ENCODE data around the gene TRIM52.

The TRIM52 gene

DNA sequence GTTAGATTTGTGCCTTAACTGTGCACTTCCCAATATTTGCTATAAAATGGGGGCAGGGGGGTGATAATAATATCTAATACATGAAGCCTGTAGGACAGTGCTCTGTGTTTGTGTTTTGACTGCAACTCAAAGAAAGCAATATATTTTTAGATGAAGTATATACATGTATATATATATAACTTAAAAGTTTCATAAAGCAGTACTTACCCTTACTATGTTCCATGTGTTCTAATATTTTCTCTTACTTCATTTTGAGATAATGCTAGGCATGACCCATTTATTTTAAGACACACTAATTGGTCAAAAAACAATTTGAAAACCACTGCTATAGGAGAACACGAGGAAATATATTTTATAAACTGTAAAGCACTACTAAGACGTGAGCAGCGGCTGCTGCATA is 2.4 kb downstream of the TRIM52 start:
- DNase-seq (ENCODE audit: low spot score), result no peak

DNA sequence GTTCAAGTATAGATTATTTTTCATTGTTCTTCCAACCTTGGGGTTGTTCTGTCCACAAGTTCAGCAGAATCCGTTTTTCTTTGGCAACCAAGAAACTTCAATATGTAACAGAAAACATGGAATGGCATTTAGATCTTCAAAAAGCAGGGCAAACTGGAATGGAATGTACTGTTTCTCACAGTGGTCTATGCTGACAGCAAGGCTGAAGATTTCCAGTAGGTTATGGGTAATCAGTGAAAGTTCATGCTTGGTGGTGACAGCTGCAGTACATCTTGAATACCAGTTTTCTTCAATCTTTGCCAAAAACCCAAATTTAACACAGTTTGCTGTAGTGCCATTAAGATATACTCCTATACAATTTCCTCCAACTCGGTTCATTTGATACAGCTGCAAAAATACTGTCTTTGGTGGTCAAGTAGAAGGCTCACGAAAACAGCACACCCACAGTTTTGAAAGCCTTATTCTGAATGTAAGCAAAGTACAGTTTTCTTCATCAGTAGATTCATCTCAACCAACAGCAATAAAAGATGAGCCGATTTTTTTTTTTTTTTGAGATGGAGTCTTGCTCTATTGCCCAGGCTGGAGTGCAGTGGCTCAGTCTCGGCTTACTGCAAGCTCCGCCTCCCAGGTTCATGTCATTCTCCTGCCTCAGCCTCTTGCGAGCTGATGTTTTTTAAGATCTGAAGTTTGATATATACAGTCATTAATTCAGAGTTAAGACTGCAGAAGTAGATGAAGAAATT is 4.9 kb downstream of the TRIM52 start:
- DNase-seq (ENCODE audit: low spot score), result no peak

DNA sequence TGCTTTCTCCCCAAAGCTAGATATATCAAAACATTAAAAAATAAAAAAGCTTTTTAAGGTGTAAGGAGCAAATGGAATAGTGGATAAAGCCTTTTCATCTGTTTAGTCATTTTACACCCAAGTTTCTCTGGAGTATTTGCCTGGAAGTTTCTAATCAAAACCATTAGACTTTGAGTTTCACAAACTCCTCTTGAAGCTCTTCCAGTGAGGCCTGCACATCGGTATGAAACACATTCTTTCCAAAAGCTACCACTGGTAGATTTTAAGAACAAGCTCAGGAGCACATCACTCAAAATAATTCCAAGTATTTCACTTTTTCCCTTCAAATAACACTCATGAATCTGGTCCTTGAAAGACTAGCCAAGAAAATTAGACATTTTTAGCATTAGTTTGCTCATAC is 5.7 kb downstream of the TRIM52 start:
- DNase-seq (ENCODE audit: low spot score), result no peak

DNA sequence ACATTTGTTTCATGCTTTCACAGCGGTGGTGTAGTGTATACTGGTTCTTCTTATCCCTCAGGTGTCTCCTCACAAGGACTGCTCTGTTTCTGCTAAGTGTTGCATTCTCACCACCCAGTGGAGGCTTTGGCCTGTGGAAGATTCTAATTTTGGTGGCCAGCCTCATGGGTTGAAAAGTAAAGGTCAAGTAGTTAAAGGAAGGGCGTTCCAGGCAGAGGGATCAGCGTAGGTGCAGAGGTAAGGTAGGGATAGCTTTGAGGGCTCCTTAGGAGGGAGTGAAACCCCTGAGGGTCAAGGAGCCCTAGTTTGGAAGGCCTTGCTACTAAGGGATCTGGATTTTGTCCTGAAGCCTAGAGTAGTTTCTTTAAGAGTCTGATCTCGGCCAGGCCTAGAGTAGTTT is 12.7 kb downstream of the TRIM52 start:
- DNase-seq (ENCODE audit: low spot score), result no peak

DNA sequence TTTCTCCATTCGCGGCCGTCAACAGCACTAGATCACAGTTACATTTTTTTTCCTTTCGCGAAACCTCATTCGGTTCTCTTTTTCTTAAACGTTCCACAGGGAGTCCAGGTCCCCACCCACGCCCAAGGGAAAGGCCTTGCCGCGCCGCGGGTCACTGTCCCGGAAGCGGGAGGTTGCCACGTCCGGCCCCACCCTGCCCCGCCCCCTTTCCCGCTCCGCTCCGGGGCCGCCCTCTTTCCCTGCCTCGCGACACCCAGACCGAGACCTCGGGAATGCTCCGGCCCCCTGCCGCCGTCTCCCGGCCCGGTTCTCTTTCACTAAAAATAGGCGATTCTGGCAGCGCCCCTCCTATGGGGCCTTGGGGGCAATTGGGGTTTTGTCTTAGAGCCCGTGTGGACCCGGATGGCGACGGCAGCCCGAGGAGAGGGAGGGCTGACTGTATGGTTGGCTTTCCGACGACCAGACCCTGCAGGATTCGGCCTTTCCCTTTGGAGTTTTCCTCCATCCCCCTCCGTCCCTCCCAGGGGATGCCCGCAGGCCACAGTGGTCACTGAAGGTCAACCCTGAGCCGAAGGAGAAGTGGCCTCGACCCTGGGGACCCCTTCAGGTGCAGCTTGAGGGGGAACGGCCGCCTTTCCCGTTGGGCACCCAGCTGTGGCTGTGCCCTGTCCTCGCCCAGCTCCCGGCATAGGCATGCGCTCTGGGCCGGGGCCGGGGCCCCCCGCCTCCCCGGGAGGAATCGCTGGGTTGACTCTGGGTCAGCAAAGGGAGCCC is 14.5 kb downstream of the TRIM52 start:
- DNase-seq (ENCODE audit: low spot score), result peak; percentile 72

DNA sequence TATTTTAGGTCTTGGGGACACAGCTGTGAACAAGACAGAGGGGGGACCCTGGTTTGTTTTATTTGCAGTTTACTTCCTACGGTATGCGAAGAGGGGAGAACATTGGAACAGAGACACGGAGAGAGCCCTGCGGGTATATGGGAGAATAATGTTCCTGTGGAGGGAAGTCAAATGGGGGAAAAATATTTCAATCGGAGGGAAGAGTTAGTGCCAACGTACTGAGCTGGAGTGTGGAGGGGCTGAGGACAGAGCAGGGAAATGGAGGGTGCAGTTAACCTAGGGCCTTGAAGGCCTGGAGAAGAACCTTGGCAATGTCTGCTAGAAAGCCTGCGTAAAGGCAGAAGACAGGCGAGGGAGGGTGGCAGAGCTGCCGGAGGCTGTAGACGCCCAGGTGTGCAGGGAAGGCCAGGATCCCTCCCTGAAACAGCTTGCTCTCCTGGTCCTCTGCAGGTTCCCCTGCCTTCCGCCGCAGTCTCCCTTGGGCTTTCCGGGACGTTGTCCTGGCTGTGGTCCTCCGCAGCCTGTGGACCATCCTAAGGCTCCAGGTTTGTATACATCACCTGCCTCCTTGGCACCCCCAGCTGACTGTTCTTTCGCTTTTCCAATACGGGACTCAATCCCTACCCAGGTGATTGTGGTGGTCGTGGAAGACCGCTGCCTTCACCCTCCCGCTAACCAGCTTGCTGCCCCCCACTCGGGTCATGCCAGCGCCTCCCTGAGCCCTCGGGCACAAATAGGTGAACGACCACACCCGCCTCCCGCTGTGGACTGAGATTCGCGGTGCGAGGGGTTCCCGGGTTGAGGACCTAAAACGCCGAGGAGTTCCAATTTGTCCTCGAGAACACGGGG is 15.3 kb downstream of the TRIM52 start:
- no peak for DNase-seq (ENCODE audit: low spot score)

DNA sequence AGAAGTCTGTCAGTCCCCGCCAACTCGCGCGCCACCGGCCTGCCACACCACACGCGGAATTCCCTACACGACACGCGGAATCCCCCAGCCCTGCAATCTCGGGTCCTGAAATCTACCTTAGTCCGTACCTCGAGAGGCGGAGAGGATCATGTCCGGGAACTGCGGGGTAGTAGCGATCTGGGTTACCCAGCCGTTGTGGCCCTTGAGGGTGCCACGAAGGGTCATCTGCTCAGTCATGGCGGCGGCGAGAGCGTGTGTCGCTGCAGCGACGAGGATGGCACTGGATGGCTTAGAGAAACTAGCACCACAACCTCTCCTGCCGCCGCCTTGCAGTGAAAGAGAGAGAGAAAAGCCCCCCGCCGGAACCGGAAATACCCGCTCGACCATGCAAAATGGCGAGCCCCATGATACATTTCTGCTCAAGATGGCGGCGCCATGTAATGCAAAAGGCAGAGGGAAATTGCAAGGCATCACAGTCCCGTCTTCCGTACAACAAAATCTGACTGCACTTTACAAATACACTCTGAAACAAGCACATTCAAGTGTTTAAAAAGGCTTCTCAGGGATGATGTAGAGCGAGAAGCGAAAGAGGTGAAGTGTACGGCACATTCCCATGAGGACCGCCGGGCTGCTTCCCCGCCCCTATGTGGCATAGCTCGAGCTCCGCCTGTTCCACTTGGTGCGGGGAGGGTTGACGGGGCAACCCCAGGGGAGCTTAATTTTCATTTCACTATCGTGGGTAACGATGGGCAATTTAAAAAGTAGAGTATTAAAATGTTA is 17.2 kb downstream of the TRIM52 start, which contains the start of gene RACK1:
Gene RACK1, minus strand, starts transcription at position 343 of the 780 bp plus-strand sequence. Its CDS starts 106 bp downstream, at position 237.
- peak; percentile 86 for DNase-seq (ENCODE audit: low spot score)

DNA sequence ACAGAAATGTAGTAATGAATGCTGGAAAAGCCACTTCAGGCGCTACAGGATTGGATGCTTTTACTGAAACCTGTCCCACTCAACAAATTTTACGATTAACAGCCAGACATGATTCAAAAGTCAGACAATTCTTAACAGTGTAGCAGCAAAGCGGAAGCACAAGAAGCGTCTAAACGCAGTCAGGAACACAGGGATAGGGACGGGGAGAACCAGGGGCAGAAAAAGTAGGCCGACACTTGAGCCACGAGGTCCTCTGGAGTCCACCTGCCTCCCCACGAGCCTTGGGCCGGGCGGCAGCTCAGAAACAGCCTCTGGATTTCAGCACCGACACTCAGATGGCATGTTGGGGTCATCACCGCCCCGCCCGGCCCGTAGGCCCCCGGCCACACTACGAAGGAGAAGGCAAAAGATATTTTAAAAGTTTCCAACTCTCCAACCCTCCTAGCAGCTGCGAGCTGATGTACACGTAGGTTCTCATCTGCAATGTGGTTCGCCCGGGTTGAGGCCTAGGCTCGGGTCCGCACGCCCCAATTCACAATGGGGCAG is 17.9 kb downstream of the TRIM52 start:
- DNase-seq (ENCODE audit: low spot score), result no peak

DNA sequence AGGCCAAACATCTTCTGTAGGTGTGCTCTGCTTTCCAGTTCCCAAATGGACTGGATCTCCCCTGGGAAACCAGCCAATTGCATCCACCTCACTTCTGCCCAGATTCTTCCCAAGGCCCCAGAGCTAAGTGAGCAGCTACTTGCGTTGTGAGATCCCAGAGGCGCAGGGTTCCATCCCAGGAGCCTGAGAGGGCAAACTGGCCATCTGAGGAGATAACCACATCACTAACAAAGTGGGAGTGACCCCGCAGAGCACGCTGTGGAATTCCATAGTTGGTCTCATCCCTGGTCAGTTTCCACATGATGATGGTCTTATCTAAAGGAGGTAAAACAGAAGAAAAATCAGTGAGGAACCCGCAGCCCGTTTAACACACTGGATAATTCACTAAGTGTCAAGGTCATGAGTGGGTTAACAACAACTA is 18.9 kb downstream of the TRIM52 start:
- DNase-seq (ENCODE audit: low spot score), result no peak

DNA sequence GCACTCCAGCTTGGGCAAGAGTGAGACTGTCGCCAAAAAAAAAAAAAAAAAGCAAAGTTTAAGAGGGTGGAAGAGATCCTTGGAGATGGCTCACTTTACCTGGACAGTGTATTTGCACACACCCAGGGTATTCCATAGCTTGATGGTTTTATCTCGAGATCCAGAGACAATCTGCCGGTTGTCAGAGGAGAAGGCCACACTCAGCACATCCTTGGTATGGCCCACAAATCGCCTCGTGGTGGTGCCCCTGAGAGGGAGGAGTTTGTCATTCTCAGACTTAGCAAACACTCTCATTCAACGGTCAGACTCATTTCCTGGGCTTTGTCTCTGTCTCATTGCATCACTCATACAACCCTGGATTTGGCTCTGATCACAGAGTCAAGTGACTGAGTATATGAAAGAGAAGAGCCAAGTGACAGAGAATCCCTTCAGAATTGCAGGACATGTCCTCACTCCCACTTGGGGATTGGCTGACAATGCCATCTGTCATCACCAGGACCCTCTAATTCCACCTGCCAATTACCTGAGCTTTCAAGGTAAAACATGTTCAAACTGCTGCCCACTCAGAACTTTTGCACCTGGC is 19.5 kb downstream of the TRIM52 start:
- no peak for DNase-seq (ENCODE audit: low spot score)

DNA sequence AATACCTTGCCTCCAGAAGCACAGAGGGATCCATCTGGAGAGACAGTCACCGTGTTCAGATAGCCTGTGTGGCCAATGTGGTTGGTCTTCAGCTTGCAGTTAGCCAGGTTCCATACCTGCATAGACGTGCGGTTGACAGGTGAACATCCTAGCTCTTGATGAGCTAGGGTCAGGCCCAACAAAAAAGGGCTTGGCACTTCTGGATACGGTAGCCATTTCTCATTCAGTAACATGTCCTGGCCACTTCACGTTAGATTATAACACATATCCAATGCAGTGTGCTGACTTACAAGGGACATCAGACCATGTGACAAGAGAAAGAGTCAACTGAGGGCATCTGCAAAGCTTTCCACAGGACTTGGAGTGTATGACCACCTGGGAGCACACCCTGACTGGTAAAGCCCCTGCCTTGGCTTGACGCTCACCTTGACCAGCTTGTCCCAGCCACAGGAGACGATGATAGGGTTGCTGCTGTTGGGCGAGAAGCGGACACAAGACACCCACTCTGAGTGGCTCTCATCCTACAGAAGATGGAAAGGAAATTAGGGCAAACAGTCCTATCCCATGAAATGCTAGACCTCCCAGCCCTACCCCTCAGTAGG is 21.8 kb downstream of the TRIM52 start:
- DNase-seq (ENCODE audit: low spot score), result no peak

DNA sequence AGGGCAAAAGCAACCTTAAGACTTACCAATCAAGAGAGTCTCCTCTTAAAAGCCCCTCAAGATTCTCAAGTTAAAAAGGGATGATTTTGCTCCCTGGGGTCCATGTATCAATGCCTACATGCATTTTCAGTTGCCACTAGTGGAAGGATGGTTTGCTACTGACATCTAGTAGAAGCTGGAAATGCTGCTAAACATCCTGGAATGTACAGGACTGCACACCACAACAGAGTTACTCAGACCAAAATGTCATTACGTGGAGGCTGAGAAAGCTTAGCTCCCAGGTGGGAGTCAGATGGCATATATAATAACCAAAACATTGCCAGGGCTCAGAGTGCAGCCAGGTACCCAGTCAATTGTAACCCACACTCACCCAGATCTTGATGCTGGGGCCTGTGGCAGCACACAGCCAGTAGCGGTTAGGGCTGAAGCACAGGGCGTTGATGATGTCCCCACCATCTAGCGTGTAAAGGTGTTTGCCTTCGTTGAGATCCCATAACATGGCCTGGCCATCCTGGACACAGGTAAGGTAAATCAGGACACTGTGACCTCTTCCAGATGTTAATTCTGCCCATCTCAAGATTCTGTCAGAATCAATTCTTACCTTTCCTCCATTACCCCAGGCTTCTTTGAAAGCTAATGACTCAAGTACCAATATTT is 23.1 kb downstream of the TRIM52 start:
- no peak for DNase-seq (ENCODE audit: low spot score)

DNA sequence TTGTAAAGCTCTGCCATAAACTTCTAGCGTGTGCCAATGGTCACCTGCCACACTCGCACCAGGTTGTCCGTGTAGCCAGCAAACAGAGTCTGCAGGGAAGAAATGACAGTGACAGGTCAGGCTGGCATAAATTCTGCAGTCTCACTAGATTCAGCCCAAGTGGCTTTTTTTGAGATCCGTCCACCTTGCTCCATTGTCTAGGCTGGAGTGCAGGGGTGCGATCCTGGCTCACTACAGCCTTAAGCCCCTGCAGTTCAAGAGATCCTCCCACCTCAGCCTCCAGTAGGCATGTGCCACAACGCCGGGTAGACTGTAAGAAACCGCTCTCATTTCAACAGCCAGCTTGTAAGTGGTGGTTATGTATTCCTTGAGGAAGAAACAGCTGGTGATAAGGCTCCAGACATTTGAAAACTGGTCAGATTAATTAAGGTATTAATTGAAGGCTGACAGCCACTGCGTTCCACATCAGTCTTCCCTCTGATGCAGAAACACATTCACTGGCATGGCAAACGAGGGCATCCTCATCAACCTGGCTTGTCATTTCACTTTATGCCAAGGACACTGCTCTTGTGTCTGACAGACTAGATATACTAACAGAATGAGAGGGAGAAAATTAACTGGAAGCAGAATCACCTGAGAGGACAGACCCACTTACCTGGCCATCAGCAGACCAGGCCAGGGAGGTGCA is 23.8 kb downstream of the TRIM52 start:
- DNase-seq (ENCODE audit: low spot score), result no peak

DNA sequence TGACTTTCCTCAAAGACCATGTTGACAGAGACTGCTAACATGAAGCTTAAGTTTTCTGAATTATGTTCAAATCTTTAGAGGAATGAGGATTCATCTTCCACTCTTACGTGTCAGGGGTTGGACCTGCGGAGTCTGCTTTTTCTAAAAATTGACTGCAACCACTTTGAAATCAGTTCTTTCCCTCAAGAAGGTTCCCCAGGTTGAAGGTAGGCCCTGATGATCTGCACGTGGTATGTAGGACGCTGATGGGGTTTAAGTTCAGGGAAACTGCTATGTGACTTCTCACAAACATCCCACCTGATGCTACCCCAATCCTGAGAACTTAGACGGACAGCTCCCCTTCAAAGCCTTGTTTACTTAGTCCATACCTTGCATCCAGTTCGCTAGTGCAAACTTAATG is 24.5 kb downstream of the TRIM52 start:
- DNase-seq (ENCODE audit: low spot score), result no peak

DNA sequence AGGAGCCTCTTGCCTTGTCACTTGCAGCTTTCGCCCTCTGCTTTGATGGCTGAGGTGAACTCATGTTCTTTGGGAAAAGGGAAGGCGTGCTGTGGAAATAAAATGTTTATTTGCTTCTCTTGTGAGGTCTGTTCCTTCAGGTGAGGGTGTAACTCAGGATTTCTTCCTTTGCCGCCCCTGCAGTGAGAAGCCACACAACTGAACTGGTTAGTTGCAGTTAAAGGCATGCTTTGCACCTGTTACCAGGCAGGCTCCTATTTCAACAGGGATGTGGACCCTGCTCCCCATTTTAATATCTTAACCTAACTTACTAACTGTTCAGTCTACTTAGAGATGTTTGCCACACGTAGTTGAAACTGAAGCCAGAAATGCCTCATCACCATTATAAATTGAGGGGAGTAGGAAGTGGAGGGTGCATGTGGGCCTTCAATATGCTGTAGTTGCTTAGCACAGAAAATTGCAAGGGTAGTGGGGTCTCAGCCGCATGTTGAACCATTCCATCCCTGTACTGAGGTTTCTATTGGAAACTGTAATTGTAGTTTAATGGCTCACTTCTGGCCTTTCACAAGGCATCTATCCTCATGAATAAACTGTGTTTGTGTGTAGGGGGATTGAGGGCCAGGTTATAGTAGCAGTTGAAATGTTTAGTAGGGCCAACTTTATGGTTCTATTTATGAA is 25.1 kb downstream of the TRIM52 start:
- no peak for DNase-seq (ENCODE audit: low spot score)

DNA sequence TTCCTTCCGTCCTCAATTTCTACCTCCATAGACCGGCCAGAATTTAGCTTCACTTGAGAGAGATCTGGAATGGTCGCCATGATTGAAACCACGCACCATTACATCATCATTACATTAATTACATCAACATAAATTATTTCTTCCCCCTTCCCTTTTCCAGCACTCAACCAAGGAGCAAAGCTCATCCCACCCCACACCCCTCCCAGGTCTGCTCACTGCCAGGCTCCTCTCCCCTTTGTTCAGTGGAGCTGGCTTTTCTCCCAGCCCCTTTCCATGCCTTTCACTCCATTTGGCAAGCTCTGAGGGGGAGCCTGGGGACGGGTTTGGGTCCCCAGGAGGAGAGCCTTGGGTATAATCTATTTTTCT is 25.6 kb downstream of the TRIM52 start:
- no peak for DNase-seq (ENCODE audit: low spot score)

DNA sequence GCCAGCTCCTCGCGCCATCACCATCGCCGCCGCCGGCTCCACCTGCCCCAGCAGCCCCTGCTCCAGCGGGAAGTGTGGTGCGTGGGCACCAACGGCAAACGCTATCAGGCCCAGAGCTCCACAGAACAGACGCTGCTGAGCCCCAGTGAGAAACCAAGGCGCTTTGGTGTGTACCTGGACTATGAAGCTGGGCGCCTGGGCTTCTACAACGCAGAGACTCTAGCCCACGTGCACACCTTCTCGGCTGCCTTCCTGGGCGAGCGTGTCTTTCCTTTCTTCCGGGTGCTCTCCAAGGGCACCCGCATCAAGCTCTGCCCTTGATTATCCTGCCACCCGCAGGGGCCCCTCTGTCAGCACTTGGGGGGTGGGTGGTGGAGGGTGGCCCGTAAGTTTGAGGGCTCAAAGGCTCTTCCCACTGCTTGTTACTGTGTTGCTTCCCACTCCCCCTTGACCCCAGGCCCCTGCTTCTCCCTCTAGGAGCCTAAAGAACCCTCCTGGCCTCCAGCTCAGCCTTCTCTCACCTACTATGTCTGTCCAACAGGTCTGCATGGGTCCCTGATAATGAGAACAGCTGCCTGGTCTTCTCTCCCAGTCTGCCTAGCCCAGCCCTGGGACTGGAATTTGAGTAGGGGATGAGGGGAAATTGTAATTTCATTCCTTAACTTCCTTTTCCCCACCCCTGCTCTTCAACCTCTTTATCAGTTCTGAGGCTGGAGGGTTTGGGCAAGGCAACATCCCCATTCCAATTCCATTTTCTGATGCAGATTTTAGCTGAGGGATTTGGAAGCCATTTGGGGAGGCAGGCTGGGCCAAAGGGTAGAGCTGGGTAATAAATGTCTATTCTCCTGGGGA is 26.3 kb downstream of the TRIM52 start:
- no peak for DNase-seq (ENCODE audit: low spot score)

Data from hematopoietic multipotent progenitor cell treated with erythropoietin and hydrocortisone succinate and interleukin-3 and kit ligand, for 15 days (in vitro differentiated cells).